CD8-positive, alpha-beta memory T cell (primary cell): Measurements from ENCODE around the gene PUM1. TPM values are rescaled to one million over a fixed set of nuclear protein-coding genes. Genes with fewer than 3 reads are reported as not detected.

Experiments
- CTCF ChIA-PET: fragments of 350-600 bp; sonication (Branson Sonifier 250); formaldehyde crosslinking; loops from one replicate; lab custom pipeline; 2021; ENCODE audit warnings: antibody characterized with exemption; lab: Charles Lee
- POLR2A ChIA-PET: fragments of 350-600 bp; sonication (Branson Sonifier 250); formaldehyde crosslinking; loops from one replicate; lab custom pipeline; 2021; ENCODE audit warnings: antibody characterized with exemption; lab: Charles Lee
- DNase-seq, 5 donors: peaks; one replicate each; pipeline versions ENCODE4 v3.0.0 to v3.0.0-alpha.2; 2020 to 2022; ENCODE audit warnings: mixed read lengths in 1 of 5
- H3K27ac ChIP-seq: one replicate; pipeline ENCODE4 v1.7.0; 2013; ENCODE audit warnings: low read depth, mild to moderate bottlenecking, low read length, moderate library complexity
- H3K27me3 ChIP-seq: 2 replicates; pipeline ENCODE4 v1.7.0; 2013; ENCODE audit warnings: low read length, mild to moderate bottlenecking; ENCODE audit not compliant: insufficient read depth, poor library complexity, severe bottlenecking
- H3K36me3 ChIP-seq: 2 replicates; pipeline ENCODE4 v1.7.0; 2013; ENCODE audit warnings: mild to moderate bottlenecking, low read length, moderate library complexity; ENCODE audit not compliant: insufficient read depth
- H3K4me1 ChIP-seq: 2 replicates; pipeline ENCODE4 v1.7.0; 2013; ENCODE audit warnings: mild to moderate bottlenecking, low read length, moderate library complexity; ENCODE audit not compliant: insufficient read depth
- H3K4me3 ChIP-seq: 2 replicates; pipeline ENCODE4 v1.7.0; 2013; ENCODE audit warnings: mild to moderate bottlenecking, low read length
- H3K9me3 ChIP-seq: 2 replicates; pipeline ENCODE4 v1.7.0; 2013; ENCODE audit warnings: mild to moderate bottlenecking, low read length
- H3K27ac Mint-ChIP-seq, 8 donors: one replicate each; pipeline ENCODE4 v1.8.0; 2020 to 2021; ENCODE audit warnings: mixed read lengths in 8 of 8, mild to moderate bottlenecking in 6 of 8, inconsistent platforms in 3 of 8, moderate library complexity in 3 of 8
- H3K27me3 Mint-ChIP-seq, 2 donors: one replicate each; pipeline ENCODE4 v1.8.0; 2020 to 2021; ENCODE audit warnings: mixed read lengths in 2 of 2, mild to moderate bottlenecking in 1 of 2, moderate library complexity in 1 of 2
- H3K36me3 Mint-ChIP-seq, 3 donors: one replicate each; pipeline ENCODE4 v1.8.0; 2020 to 2021; ENCODE audit warnings: mixed read lengths in 3 of 3, inconsistent platforms in 1 of 3, mild to moderate bottlenecking in 1 of 3
- H3K4me1 Mint-ChIP-seq, 3 donors: one replicate each; pipeline ENCODE4 v1.8.0; 2020 to 2021; ENCODE audit warnings: mixed read lengths in 3 of 3, inconsistent platforms in 1 of 3, mild to moderate bottlenecking in 1 of 3
- H3K4me3 Mint-ChIP-seq, 7 donors: one replicate each; pipeline ENCODE4 v1.8.0; 2020 to 2021; ENCODE audit warnings: mixed read lengths in 7 of 7, mild to moderate bottlenecking in 6 of 7, moderate library complexity in 4 of 7, inconsistent platforms in 2 of 7
- H3K9me3 Mint-ChIP-seq, 5 donors: one replicate each; pipeline ENCODE4 v1.8.0; 2020 to 2022; ENCODE audit warnings: mixed read lengths in 5 of 5, mild to moderate bottlenecking in 3 of 5, moderate library complexity in 2 of 5, inconsistent platforms in 1 of 5
- polyA plus RNA-seq: library from polyadenylated mRNA; unstranded; fragments of 300-500 nt; fragmentation: Illumina TruSeq; gene quantifications from one replicate; pipeline ENCODE4 v1.2.3, GENCODE V29; 2021
- total RNA-seq, 2 experiments: library from RNA; stranded (reverse); gene quantifications; one replicate each; pipeline ENCODE4 v1.2.3, GENCODE V29; 2021

The PUM1 gene
- total and polyA plus RNA-seq, 3 experiments from 2014 or later, result 99.8 to 127 (median 113) TPM

DNA sequence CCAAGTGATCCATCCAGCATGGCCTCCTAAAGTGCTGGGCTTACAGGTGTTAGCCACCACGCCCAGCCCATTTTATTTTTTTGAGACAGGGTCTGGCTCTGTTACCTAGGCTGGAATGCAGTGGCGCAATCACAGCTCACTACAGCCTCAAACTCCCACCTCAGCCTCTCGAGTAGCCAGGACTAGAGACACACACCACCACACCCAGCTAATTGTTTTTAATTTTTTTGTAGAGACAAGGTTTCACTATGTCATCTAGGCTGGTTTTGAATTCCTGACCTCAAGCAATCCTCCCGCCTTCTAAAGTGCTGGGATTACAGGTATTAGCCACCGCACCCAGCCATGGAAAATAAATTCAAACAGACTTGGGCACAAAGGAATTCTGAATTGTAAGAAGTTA lies 31.9 kb downstream of the PUM1 start:
- Histone ChIP-seq H3K27ac (no peak overlapping the region), H3K27me3 (no peaks in the 10 kb centered on the region), H3K4me3 (no peak overlapping the region), H3K36me3 (peaks cover 6% of the 10 kb centered on the region), H3K9me3 (no peaks in the 10 kb centered on the region), H3K4me1 (peaks cover 34% of the 10 kb centered on the region)
- no peaks in the 10 kb centered on the region for H3K9me3 Mint-ChIP-seq
- H3K36me3 Mint-ChIP-seq, result peaks cover 2 to 42% (median 10%) of the 10 kb centered on the region in 3 donors
- ChIA-PET POLR2A (no interaction called here), CTCF (no interaction called here)
- H3K27ac Mint-ChIP-seq, result no peak overlapping the region
- H3K27me3 Mint-ChIP-seq, result no peaks in the 10 kb centered on the region
- H3K4me3 Mint-ChIP-seq, result peak overlapping the region in 2 of 7 donors; percentile 2 to 3
- peaks cover 73 to 93% (median 84%) of the 10 kb centered on the region in 3 donors for H3K4me1 Mint-ChIP-seq
- DNase-seq, result no peak

DNA sequence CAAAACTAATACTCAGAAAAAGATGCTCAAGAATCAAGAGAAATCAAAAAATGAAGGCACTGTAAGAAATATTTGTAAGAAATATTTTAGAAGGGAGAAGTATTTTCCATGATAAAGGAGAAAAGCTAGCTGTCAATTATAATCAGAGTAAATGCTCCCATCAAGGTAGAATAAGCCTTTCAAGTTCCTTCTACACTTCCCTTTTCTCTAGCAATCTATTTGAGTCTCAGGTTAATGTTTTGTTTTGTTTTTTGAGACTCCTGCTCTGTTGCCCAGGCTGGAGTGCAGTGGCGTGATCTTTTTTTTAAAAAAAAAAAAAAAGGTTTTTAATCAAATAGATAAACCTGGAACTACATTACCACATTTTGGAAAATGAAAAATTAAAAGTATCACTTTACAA lies 33.3 kb downstream of the PUM1 start:
- H3K4me1 ChIP-seq, result peaks cover 43% of the 10 kb centered on the region

DNA sequence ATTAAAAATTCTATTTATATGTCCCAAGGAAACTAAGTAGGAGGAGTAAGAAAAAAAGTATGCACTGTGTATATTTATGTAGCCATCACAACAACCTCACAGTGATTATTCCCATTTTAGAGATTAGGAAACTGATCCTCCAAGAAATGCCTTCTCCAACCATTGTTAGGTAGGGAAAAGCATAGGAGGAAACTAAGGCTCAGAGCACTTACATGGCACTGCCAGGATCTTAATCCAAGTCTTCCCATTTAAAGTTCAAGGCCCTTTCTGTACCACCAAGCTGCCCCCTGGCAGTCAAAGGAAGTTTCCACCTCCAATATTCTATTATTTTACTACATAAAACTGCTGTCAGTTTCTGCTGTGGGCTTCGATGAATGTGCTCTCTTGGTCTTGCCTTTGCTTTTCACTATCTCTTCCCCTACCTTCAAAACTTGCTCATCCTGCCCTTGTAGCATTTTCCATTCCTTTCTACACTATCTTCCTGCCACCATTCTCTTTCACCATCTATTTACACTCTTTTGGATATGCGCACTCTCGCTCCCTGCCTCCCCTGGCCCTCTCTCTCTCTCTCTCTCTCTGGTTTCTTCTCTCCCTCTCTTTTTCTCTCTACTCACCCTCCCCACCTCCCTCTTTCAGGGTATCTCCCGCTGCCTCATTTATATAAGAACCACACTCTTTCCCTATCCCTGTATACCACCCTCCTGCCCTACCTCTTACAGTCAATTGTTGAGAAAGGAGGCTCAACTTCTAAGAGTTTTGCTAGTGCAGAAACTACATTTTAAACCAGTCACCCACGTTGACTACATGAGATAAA lies 34.0 kb downstream of the PUM1 start:
- Histone ChIP-seq H3K36me3 (peaks cover 8% of the 10 kb centered on the region), H3K4me1 (peaks cover 38% of the 10 kb centered on the region), H3K4me3 (no peak overlapping the region), H3K9me3 (no peaks in the 10 kb centered on the region), H3K27me3 (no peaks in the 10 kb centered on the region), H3K27ac (no peak overlapping the region)
- Mint-ChIP-seq H3K4me3 (peak overlapping the region in 1 of 7 donors; percentile 5), H3K27me3 (no peaks in the 10 kb centered on the region), H3K36me3 (peaks cover 4 to 43% (median 8%) of the 10 kb centered on the region in 3 donors), H3K27ac (peak overlapping the region; percentile 1 to 81 (median 40)), H3K9me3 (no peaks in the 10 kb centered on the region), H3K4me1 (peaks cover 71 to 94% (median 85%) of the 10 kb centered on the region in 3 donors)
- DNase-seq, result no peak
- POLR2A ChIA-PET, result no interaction called here
- CTCF ChIA-PET, result interaction anchor here (0.5 kb wide), 1 partner anchor 230 kb away, joined by 3 read pairs; no protein-coding TSS in a partner anchor

More for the DNA sequence above, 33.3 kb downstream of the PUM1 start:
- no peaks in the 10 kb centered on the region for H3K9me3 ChIP-seq
- H3K27ac ChIP-seq, result no peak overlapping the region
- H3K36me3 ChIP-seq, result peaks cover 12% of the 10 kb centered on the region
- Mint-ChIP-seq H3K27ac (peak overlapping the region in 4 of 8 donors; percentile 1 to 81 (median 62)), H3K36me3 (peaks cover 4 to 46% (median 12%) of the 10 kb centered on the region in 3 donors), H3K9me3 (no peaks in the 10 kb centered on the region), H3K4me1 (peaks cover 76 to 97% (median 87%) of the 10 kb centered on the region in 3 donors), H3K4me3 (no peak overlapping the region), H3K27me3 (no peaks in the 10 kb centered on the region)
- no peak overlapping the region for H3K4me3 ChIP-seq
- ChIA-PET CTCF (no interaction called here), POLR2A (no interaction called here)
- no peak for DNase-seq
- no peaks in the 10 kb centered on the region for H3K27me3 ChIP-seq

DNA sequence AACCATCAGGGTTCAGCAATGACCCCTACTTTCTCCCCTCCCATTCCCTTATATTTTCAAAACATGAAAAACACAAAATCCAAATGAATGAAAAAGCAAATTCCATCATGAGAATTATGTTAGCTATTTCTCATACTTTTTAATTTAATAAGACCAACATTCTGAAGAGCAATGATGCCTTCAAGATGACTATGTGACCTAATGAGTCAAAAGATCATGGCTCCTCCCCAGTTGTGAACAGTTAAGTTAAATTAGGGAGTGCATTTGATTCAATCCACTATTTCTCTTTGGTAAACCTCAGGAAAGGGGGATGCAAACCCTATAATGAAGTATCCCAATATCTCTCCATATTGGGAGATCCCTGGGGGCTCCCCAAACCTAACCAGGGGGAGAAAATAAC lies 36.5 kb downstream of the PUM1 start:
- POLR2A ChIA-PET, result no interaction called here
- Histone ChIP-seq H3K27ac (no peak overlapping the region), H3K9me3 (no peaks in the 10 kb centered on the region), H3K4me1 (peaks cover 36% of the 10 kb centered on the region), H3K4me3 (no peak overlapping the region), H3K27me3 (no peaks in the 10 kb centered on the region), H3K36me3 (peaks cover 6% of the 10 kb centered on the region)
- Mint-ChIP-seq H3K27ac (peak overlapping the region in 2 of 8 donors; percentile 37 to 38), H3K4me1 (peaks cover 70 to 91% (median 88%) of the 10 kb centered on the region in 3 donors), H3K27me3 (no peaks in the 10 kb centered on the region), H3K36me3 (peaks cover 4 to 47% (median 11%) of the 10 kb centered on the region in 3 donors), H3K9me3 (no peaks in the 10 kb centered on the region), H3K4me3 (no peak overlapping the region)
- CTCF ChIA-PET, result no interaction called here
- DNase-seq, result no peak

DNA sequence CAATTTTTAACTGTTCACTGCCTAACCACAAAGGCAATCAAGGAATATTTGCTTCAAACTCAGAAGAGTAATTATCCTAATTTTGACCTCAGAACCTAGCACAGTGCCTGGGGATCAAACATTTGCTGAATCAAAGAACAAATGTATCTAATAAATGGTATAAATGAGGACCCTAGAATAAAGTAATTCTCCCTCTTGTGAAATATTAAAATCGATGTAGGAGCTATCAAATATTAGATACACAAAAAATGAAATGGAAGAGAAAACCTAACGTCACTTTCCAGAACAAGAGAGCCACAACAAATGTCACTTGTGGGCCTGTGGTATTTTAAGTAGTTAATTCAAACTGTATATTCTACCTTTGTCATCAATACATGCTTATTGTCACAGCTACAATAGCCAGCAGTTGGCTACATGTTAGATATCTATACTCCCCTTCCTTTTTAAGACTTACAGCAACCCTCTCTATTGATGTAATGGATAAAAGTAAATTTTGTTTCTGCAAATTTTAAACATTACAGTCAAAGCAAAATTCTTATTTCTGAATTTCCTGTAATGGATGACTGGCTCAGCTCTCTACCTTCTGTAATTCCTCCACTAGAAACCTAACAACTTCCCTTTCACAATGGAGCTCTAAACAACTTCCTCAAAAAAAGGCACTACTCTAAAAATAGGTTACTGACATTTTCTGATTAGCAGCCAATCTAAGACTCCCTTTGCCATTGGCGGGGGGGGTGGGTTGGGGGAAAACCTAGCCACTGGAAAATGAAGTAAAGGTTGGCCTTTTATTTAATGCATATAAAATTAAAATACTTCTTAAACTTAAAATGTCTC lies 37.6 kb downstream of the PUM1 start:
- no peak overlapping the region for H3K27ac ChIP-seq
- Mint-ChIP-seq H3K36me3 (peaks cover 4 to 52% (median 11%) of the 10 kb centered on the region in 3 donors), H3K9me3 (no peaks in the 10 kb centered on the region), H3K27ac (peak overlapping the region in 4 of 8 donors; percentile 19 to 93 (median 56)), H3K4me3 (peak overlapping the region in 1 of 7 donors; percentile 7), H3K27me3 (no peaks in the 10 kb centered on the region), H3K4me1 (peaks cover 65 to 91% (median 88%) of the 10 kb centered on the region in 3 donors)
- no peak for DNase-seq
- CTCF ChIA-PET, result interaction anchor here (1.3 kb wide), 1 partner anchor 9 kb away, joined by 3 read pairs; no protein-coding TSS in a partner anchor
- H3K4me3 ChIP-seq, result no peak overlapping the region
- H3K4me1 ChIP-seq, result peaks cover 31% of the 10 kb centered on the region
- H3K9me3 ChIP-seq, result no peaks in the 10 kb centered on the region
- H3K36me3 ChIP-seq, result peaks cover 6% of the 10 kb centered on the region
- H3K27me3 ChIP-seq, result no peaks in the 10 kb centered on the region
- POLR2A ChIA-PET, result no interaction called here

DNA sequence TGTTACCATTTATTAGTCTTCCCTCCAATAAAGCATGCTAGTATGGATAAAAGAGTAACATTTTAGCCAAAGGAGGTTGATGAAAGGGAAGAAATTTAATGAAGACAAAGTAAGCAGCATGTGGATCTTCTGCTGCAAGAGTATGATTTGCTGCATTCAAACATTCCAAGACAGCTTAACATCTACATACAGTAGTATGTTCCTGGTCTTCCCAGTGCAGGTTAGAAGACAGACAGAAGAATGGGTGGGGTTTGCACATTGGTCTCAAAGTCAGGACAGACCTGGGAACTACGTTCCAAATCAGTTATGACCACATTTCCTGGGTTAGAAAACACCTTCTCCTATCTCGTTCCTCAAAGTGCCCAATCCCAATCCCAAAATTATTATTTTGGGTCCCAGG lies 43.3 kb downstream of the PUM1 start:
- Histone ChIP-seq H3K27me3 (no peaks in the 10 kb centered on the region), H3K9me3 (no peaks in the 10 kb centered on the region), H3K36me3 (no peaks in the 10 kb centered on the region), H3K27ac (no peak overlapping the region), H3K4me3 (no peak overlapping the region), H3K4me1 (peaks cover 42% of the 10 kb centered on the region)
- Mint-ChIP-seq H3K36me3 (peaks cover 0 to 57% (median 12%) of the 10 kb centered on the region in 3 donors), H3K4me3 (peak overlapping the region in 1 of 7 donors; percentile 1), H3K4me1 (peaks cover 69 to 89% (median 84%) of the 10 kb centered on the region in 3 donors), H3K27me3 (no peaks in the 10 kb centered on the region), H3K9me3 (no peaks in the 10 kb centered on the region), H3K27ac (peak overlapping the region in 4 of 8 donors; percentile 7 to 70 (median 16))
- ChIA-PET POLR2A (interaction anchor here (1.2 kb wide), 1 partner anchor 12 kb away, joined by 3 read pairs; no protein-coding TSS in a partner anchor), CTCF (interaction anchor here (0.9 kb wide), 1 partner anchor 28 kb away, joined by 3 read pairs; no protein-coding TSS in a partner anchor)
- no peak for DNase-seq

DNA sequence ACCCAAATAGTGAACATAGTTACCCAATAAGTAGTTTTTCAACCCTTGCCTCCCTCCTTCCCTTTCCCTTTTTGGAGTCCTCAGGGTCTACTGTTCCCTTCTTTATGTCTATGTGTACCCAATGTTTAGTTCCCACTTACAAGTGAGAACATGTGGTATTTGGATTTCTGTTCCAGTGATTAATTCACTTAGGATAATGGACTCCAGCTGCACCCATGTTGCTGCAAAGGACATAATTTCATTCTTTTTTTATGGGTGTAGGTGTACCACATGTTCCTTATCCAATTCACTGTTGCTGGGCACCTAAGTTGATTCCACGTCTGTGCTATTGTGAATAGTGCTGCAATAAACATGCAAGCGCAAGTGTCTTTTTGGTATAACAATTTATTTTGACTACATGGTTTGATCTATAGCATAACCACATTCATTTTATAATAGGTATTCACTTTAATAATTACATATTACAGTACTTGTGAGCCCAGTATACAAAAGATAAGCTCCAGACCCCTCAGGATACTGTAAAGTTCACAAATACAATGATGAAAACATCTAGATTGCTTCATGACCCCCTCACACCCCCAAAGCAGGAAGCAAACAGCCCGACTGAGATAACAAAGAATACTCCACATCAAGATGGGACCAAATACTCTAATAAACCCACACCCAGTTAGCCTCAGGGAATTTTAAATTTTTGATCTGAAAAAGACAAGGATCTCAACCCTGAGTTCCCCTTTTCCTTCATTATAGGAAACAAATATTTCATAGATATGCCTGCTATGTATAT lies 45.3 kb downstream of the PUM1 start:
- no peaks in the 10 kb centered on the region for H3K27me3 Mint-ChIP-seq
- no peaks in the 10 kb centered on the region for H3K9me3 ChIP-seq
- H3K36me3 ChIP-seq, result no peaks in the 10 kb centered on the region
- no peaks in the 10 kb centered on the region for H3K9me3 Mint-ChIP-seq
- H3K27ac Mint-ChIP-seq, result peak overlapping the region in 7 of 8 donors; percentile 13 to 53 (median 52)
- peaks cover 39% of the 10 kb centered on the region for H3K4me1 ChIP-seq
- H3K4me3 ChIP-seq, result no peak overlapping the region
- ChIA-PET CTCF (no interaction called here), POLR2A (no interaction called here)
- no peaks in the 10 kb centered on the region for H3K27me3 ChIP-seq
- peaks cover 0 to 53% (median 7%) of the 10 kb centered on the region in 3 donors for H3K36me3 Mint-ChIP-seq
- no peak overlapping the region for H3K27ac ChIP-seq
- peaks cover 71 to 89% (median 87%) of the 10 kb centered on the region in 3 donors for H3K4me1 Mint-ChIP-seq
- no peak for DNase-seq
- peak overlapping the region in 4 of 7 donors; percentile 8 to 40 (median 32) for H3K4me3 Mint-ChIP-seq
